Measurements from ENCODE around the gene IGSF9B.

GRCh38 chr11:133983660-133984316 lies 27.0 kb upstream of the IGSF9B start:
- no peak for TF ChIP-seq CTCF (IDR thresholded peaks at IDR 0.05)
- TF ChIP-seq POLR2A (IDR thresholded peaks at IDR 0.05): no peak

Data from uterus (tissue), 2 donors.